ENCODE data around the gene KIF14.

DNA sequence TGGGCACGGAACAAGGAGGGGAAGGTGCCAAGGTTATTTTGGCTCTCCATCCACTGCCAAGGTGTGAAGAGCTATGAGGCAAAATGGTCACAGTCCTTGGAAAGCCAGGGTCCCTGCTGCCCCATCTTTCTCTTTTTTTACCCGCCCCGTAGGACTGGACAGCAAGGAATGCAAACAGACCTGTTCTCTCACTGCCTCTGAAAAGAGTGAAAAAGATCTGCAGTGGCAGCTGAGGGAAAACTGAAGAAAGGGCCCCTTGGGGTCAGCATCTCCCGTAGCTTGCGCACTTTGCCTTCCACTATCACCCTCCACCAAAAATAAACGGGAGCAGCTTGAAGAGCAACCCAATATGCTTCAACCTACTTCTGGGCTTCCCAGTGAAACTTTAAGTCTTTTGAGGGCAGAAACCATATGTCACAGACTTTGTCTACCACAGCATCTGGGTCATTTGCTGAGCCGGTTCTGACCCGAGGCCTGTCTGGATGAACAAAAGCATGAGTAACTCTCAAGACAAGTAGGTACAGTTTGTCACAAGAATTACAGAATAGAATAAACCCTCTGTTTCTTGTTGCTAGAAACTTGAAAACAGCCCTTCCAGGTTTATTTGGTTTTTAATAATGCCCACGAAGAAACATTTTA is 9.4 kb upstream of the KIF14 start:
- TF ChIP-seq KMT2B (CRISPR knock-in tag; IDR thresholded peaks at IDR 0.05) (no peak), MAFF (IDR thresholded peaks at IDR 0.05; ENCODE audit: low read depth, low read length) (no peak), ZBTB26 (CRISPR knock-in tag; IDR thresholded peaks at IDR 0.05; ENCODE audit: borderline replicate concordance) (no peak), CREB1 (IDR thresholded peaks at IDR 0.05) (no peak), CREB1 (CRISPR knock-in tag; IDR thresholded peaks at IDR 0.05) (no peak), CBFB (CRISPR knock-in tag; IDR thresholded peaks at IDR 0.05) (no peak), ZKSCAN8 (CRISPR knock-in tag; IDR thresholded peaks at IDR 0.05; ENCODE audit: borderline replicate concordance) (no peak), ERF (CRISPR knock-in tag; IDR thresholded peaks at IDR 0.05) (no peak), JUND (CRISPR knock-in tag; IDR thresholded peaks at IDR 0.05) (no peak)
- TF ChIP-seq, protein P1, sequence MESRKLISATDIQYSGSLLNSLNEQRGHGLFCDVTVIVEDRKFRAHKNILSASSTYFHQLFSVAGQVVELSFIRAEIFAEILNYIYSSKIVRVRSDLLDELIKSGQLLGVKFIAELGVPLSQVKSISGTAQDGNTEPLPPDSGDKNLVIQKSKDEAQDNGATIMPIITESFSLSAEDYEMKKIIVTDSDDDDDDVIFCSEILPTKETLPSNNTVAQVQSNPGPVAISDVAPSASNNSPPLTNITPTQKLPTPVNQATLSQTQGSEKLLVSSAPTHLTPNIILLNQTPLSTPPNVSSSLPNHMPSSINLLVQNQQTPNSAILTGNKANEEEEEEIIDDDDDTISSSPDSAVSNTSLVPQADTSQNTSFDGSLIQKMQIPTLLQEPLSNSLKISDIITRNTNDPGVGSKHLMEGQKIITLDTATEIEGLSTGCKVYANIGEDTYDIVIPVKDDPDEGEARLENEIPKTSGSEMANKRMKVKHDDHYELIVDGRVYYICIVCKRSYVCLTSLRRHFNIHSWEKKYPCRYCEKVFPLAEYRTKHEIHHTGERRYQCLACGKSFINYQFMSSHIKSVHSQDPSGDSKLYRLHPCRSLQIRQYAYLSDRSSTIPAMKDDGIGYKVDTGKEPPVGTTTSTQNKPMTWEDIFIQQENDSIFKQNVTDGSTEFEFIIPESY (CRISPR knock-in tag; IDR thresholded peaks at IDR 0.05) = no peak
- TF ChIP-seq, protein P2, sequence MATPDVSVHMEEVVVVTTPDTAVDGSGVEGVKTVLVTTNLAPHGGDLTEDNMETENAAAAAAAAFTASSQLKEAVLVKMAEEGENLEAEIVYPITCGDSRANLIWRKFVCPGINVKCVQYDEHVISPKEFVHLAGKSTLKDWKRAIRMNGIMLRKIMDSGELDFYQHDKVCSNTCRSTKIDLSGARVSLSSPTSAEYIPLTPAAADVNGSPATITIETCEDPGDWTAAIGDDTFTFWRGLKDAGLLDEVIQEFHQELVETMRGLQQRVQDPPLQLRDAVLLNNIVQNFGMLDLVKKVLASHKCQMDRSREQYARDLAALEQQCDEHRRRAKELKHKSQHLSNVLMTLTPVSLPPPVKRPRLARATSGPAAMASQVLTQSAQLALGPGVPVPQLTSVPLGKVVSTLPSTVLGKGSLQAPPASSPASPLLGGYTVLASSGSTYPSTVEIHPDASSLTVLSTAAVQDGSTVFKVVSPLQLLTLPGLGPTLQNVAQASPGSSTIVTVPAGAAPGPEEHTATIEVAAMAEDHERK (CRISPR knock-in tag; IDR thresholded peaks at IDR 0.05; ENCODE audit: low read depth) = no peak
